Endothelial cell of umbilical vein (primary cell): Measurements from ENCODE around the gene CNTN5. TPM values are rescaled to one million over a fixed set of nuclear protein-coding genes. Genes with fewer than 3 reads are reported as not detected.

Experiments used
- BruUV-seq: library from RNA; stranded (reverse); fragments of 400-500 nt; replicated peaks from 2 replicates; lab custom pipeline; 2021; lab: Mats Ljungman, UMichigan
- CTCF ChIA-PET: fragments of 300-600, 350-600 bp; sonication (Branson Sonifier 250); formaldehyde crosslinking; loops from one replicate; lab custom pipeline; 2021; ENCODE audit warnings: antibody characterized with exemption, inconsistent platforms; lab: Charles Lee
- POLR2A ChIA-PET: fragments of 300-600, 350-600 bp; sonication (Branson Sonifier 250); formaldehyde crosslinking; loops from one replicate; lab custom pipeline; 2021; ENCODE audit warnings: antibody characterized with exemption, inconsistent platforms; lab: Charles Lee
- DNase-seq: peaks from one replicate; pipeline ENCODE4 v3.0.0-alpha.2; 2011; ENCODE audit warnings: low read depth, low spot score
- FAIRE-seq: peaks from 2 replicates; lab custom pipeline; 2011; peaks lifted over from hg19 to GRCh38; lab: Jason Lieb, UNC
- H2AFZ ChIP-seq: 2 replicates; pipeline ENCODE4 v1.6.0; 2012; ENCODE audit warnings: low read depth, low read length, control low read depth, inconsistent platforms
- H3K27ac ChIP-seq: 2 replicates; pipeline ENCODE4 v1.5.1; 2011; ENCODE audit warnings: low read depth, mild to moderate bottlenecking, control low read depth, low read length, moderate library complexity; ENCODE audit not compliant: insufficient read depth
- H3K27me3 ChIP-seq, 2 experiments: 2 replicates each; pipeline versions ENCODE4 v1.6.0 to v1.6.1; 2011; ENCODE audit warnings: low read length in 2 of 2, mixed read lengths in 1 of 2; ENCODE audit not compliant: control insufficient read depth in 2 of 2, insufficient read depth in 2 of 2
- H3K36me3 ChIP-seq, 2 experiments: 2 replicates in 1 of 2; 3 replicates in 1 of 2; pipeline ENCODE4 v1.5.1; 2011; ENCODE audit warnings: low read length in 2 of 2, mild to moderate bottlenecking in 1 of 2, moderate library complexity in 1 of 2; ENCODE audit not compliant: control insufficient read depth in 2 of 2, insufficient read depth in 2 of 2; ENCODE audit errors: extremely low read depth in 1 of 2
- H3K4me1 ChIP-seq: 3 replicates; pipeline ENCODE4 v1.5.1; 2011; ENCODE audit warnings: mild to moderate bottlenecking, low read length; ENCODE audit not compliant: control insufficient read depth, insufficient read depth; ENCODE audit errors: extremely low read depth
- H3K4me2 ChIP-seq: 2 replicates; pipeline ENCODE4 v1.6.1; 2011; ENCODE audit warnings: low read length, control low read depth, mixed read lengths; ENCODE audit not compliant: insufficient read depth
- H3K4me3 ChIP-seq, 3 experiments: fragments of 200-600 bp in 1 of 3; sonication (generic), shearing (Covaris generic) in 1 of 3; replicated peaks in 1 of 3; 2 replicates each; pipeline ENCODE4 v1.5.1; 2011 to 2016; ENCODE audit warnings: control low read depth in 3 of 3, low read length in 3 of 3, mild to moderate bottlenecking in 2 of 3, inconsistent platforms in 1 of 3, low read depth in 1 of 3, moderate library complexity in 1 of 3; ENCODE audit not compliant: insufficient read depth in 1 of 3
- H3K79me2 ChIP-seq: 2 replicates; pipeline ENCODE4 v1.6.0; 2012; ENCODE audit warnings: low read length, inconsistent platforms; ENCODE audit not compliant: control insufficient read depth, insufficient read depth
- H3K9ac ChIP-seq: replicated peaks from 2 replicates; pipeline ENCODE3; 2011; ENCODE audit warnings: low read length, control low read depth; ENCODE audit not compliant: insufficient read depth; ENCODE audit errors: extremely low read depth
- H3K9me1 ChIP-seq: replicated peaks from 3 replicates; pipeline ENCODE4 v1.6.0; 2011; ENCODE audit warnings: mild to moderate bottlenecking, low read length; ENCODE audit not compliant: control insufficient read depth, insufficient read depth; ENCODE audit errors: extremely low read depth
- H3K9me3 ChIP-seq: replicated peaks from 2 replicates; pipeline ENCODE4 v1.5.1; 2012; ENCODE audit warnings: low read length, inconsistent platforms; ENCODE audit not compliant: control insufficient read depth, insufficient read depth
- H4K20me1 ChIP-seq: replicated peaks from 2 replicates; pipeline ENCODE3; 2011; ENCODE audit warnings: mild to moderate bottlenecking, low read length; ENCODE audit not compliant: control insufficient read depth, insufficient read depth; ENCODE audit errors: extremely low read depth
- CTCF ChIP-seq, 2 donors: IDR thresholded peaks; 1 replicate in 1 of 2; 2 replicates in 1 of 2; pipeline ENCODE4 v1.5.1; 2011; ENCODE audit warnings: low read length in 2 of 2, mild to moderate bottlenecking in 2 of 2, moderate library complexity in 2 of 2, control low read depth in 1 of 2, inconsistent platforms in 1 of 2, low read depth in 1 of 2; ENCODE audit not compliant: insufficient read depth in 1 of 2; ENCODE audit errors: extremely low read depth in 1 of 2
- EZH2 ChIP-seq: IDR thresholded peaks from 2 replicates; pipeline ENCODE4 v1.6.1; 2012; ENCODE audit warnings: borderline replicate concordance, low read depth, mild to moderate bottlenecking, moderate library complexity, low read length, inconsistent platforms; ENCODE audit not compliant: severe bottlenecking
- FOS ChIP-seq: IDR thresholded peaks from 2 replicates; pipeline ENCODE4 v1.6.1; 2011; ENCODE audit warnings: mild to moderate bottlenecking, low read length, moderate library complexity, borderline replicate concordance; ENCODE audit not compliant: insufficient read depth
- GATA2 ChIP-seq: IDR thresholded peaks from 2 replicates; pipeline ENCODE4 v1.7.0; 2011; ENCODE audit warnings: low read depth, mild to moderate bottlenecking, moderate library complexity, mixed read lengths, low read length; ENCODE audit not compliant: insufficient read length, insufficient read depth
- JUN ChIP-seq: IDR thresholded peaks from 2 replicates; pipeline ENCODE4 v1.6.1; 2011; ENCODE audit warnings: borderline replicate concordance, low read depth; ENCODE audit not compliant: insufficient read length, insufficient read depth
- MAX ChIP-seq: IDR thresholded peaks from 2 replicates; pipeline ENCODE4 v1.6.1; 2011; ENCODE audit not compliant: insufficient read depth, insufficient read length
- MYC ChIP-seq: IDR thresholded peaks from one replicate; pipeline ENCODE4 v1.6.1; 2011; ENCODE audit warnings: mild to moderate bottlenecking, low read depth, low read length
- POLR2A ChIP-seq: IDR thresholded peaks from 2 replicates; pipeline ENCODE4 v1.6.1; 2012; ENCODE audit warnings: low read depth, mild to moderate bottlenecking, control low read depth, low read length
- POLR2AphosphoS5 ChIP-seq: IDR thresholded peaks from 2 replicates; pipeline ENCODE4 v1.6.1; 2012; ENCODE audit warnings: low read depth, mild to moderate bottlenecking, control low read depth, low read length, moderate library complexity; ENCODE audit not compliant: insufficient read depth
- dilution Hi-C: fragments of 300-500 bp; cut with MboI; formaldehyde crosslinking; loops from one replicate; pipeline ENCODE4 v1.15.0; 2019; ENCODE audit warnings: low sequenced_read_pairs; ENCODE audit not compliant: extremely low pct_ligation_motif_present
- intact Hi-C: fragments of 100-400 bp; cut with micrococcal nuclease; formaldehyde crosslinking; loops from one replicate; pipeline ENCODE4 v1.10.0; 2022
- polyA plus RNA-seq, 4 experiments: library from polyadenylated mRNA; depleted of rRNA in 3 of 4; stranded (reverse) in 3 of 4; unstranded in 1 of 4; fragments of >200 nt; gene quantifications; 2 replicates each; pipeline versions ENCODE4 v1.2.1 to v1.2.3, GENCODE V29; 2011 to 2012; ENCODE audit warnings: missing spikeins in 1 of 4
- total RNA-seq: library from RNA; stranded (reverse); gene quantifications from 2 replicates; pipeline ENCODE4 v1.2.3, GENCODE V29; 2021

The CNTN5 gene
- total and polyA plus RNA-seq, 2 donors (not counting 3 experiments of a cell fraction or from before 2014, with no cell fraction given), result not detected

GRCh38 chr11:99452075-99452474 lies 431.3 kb downstream of the CNTN5 start:
- no peaks in the 10 kb centered on the region for H3K4me1 ChIP-seq
- H3K9ac ChIP-seq, result no peak overlapping the region
- no peaks in the 10 kb centered on the region for H3K27me3 ChIP-seq
- no peak overlapping the region for H3K4me3 ChIP-seq
- CTCF ChIA-PET, result interaction anchor here (0.7 kb wide), 1 partner anchor 36 kb away, joined by 3 read pairs; no protein-coding TSS in a partner anchor
- DNase-seq (no peak), FAIRE-seq (no peak)
- intact Hi-C loops (no loop called here), dilution Hi-C loops (no loop called here)
- no peaks in the 10 kb centered on the region for H3K79me2 ChIP-seq
- POLR2A ChIA-PET, result no interaction called here
- H3K4me2 ChIP-seq, result no peak overlapping the region
- H4K20me1 ChIP-seq, result no peaks in the 10 kb centered on the region
- no peaks in the 10 kb centered on the region for H3K9me3 ChIP-seq
- BruUV-seq, result no TSS peak
- H2AFZ ChIP-seq, result no peak overlapping the region
- H3K9me1 ChIP-seq, result no peaks in the 10 kb centered on the region
- TF ChIP-seq MYC, result no peak
- TF ChIP-seq POLR2AphosphoS5, result no peak
- no peaks in the 10 kb centered on the region for H3K36me3 ChIP-seq
- no peak overlapping the region for H3K27ac ChIP-seq

GRCh38 chr11:99461913-99462312 lies 441.2 kb downstream of the CNTN5 start:
- ChIA-PET CTCF (no interaction called here), POLR2A (no interaction called here)
- no peak overlapping the region for H2AFZ ChIP-seq
- H3K79me2 ChIP-seq, result no peaks in the 10 kb centered on the region
- H3K9me3 ChIP-seq, result no peaks in the 10 kb centered on the region
- intact Hi-C loops, result no loop called here
- dilution Hi-C loops, result no loop called here
- no peak overlapping the region for H3K27ac ChIP-seq
- FAIRE-seq, result no peak
- no peaks in the 10 kb centered on the region for H3K9me1 ChIP-seq
- TF ChIP-seq MAX (no peak), FOS (no peak), JUN (no peak), POLR2A (no peak), MYC (no peak), EZH2 (no peak), GATA2 (no peak), CTCF (IDR thresholded peaks at IDR 0.05; ENCODE audit: extremely low read depth in 1 of 2, insufficient read depth in 1 of 2, low read depth in 1 of 2, low read length in 2 of 2) (no peak), POLR2AphosphoS5 (no peak)
- H3K27me3 ChIP-seq, result no peaks in the 10 kb centered on the region
- no peak overlapping the region for H3K9ac ChIP-seq
- DNase-seq, result no peak
- BruUV-seq, result no TSS peak
- no peak overlapping the region for H3K4me3 ChIP-seq
- H4K20me1 ChIP-seq, result no peaks in the 10 kb centered on the region
- no peaks in the 10 kb centered on the region for H3K36me3 ChIP-seq
- no peaks in the 10 kb centered on the region for H3K4me1 ChIP-seq
- H3K4me2 ChIP-seq, result no peak overlapping the region
